ENCODE data around the gene SH3GLB2. TPM values are rescaled to one million over a fixed set of nuclear protein-coding genes. Genes with fewer than 3 reads are reported as not detected.
A peak's percentile ranks its signal among the peaks of the same experiment; 100 is the strongest.
"Not testable (repeated sequence)": the region's sequence is repeated elsewhere in the genome, so short reads cannot be mapped to it uniquely, and the experiment has no call there.

The SH3GLB2 gene
- total RNA-seq, 3 donors from 2014 or later, result 59.2 to 227 (median 150) TPM

GRCh38 chr9:129007766-129008468 lies 20.2 kb downstream of the SH3GLB2 start:
- Histone ChIP-seq H3K9me3 (no peaks in the 10 kb centered on the region), H3K36me3 (peaks cover 6% of the 10 kb centered on the region), H3K4me1 (no peaks in the 10 kb centered on the region), H3K4me3 (no peak overlapping the region), H3K27ac (peak overlapping the region in 1 of 2 donors; percentile 13), H3K27me3 (no peaks in the 10 kb centered on the region)
- intact Hi-C loops (cut with DNase I; ENCODE audit: low total_unique reads), result no loop called here
- TF ChIP-seq POLR2A (IDR thresholded peaks at IDR 0.05) (no peak), POLR2AphosphoS5 (IDR thresholded peaks at IDR 0.05) (no peak), CTCF (IDR thresholded peaks at IDR 0.05) (no peak)
- no peak for DNase-seq (ENCODE audit: low spot score in 2 of 2)

- Histone ChIP-seq H3K4me1 (no peaks in the 10 kb centered on the region), H3K27me3 (no peaks in the 10 kb centered on the region), H3K4me3 (no peak overlapping the region), H3K36me3 (peaks cover 6% of the 10 kb centered on the region), H3K9me3 (no peaks in the 10 kb centered on the region), H3K27ac (peak overlapping the region in 1 of 2 donors; percentile 13)
- TF ChIP-seq POLR2A (IDR thresholded peaks at IDR 0.05) (no peak), CTCF (IDR thresholded peaks at IDR 0.05) (no peak), POLR2AphosphoS5 (IDR thresholded peaks at IDR 0.05) (no peak)
- intact Hi-C loops (cut with DNase I; ENCODE audit: low total_unique reads), result no loop called here
- DNase-seq (ENCODE audit: low spot score in 2 of 2), result no peak
Measured at GRCh38 chr9:129007035-129007765, 20.9 kb downstream of the SH3GLB2 start.

- intact Hi-C loops (cut with DNase I; ENCODE audit: low total_unique reads), result no loop called here
Measured at GRCh38 chr9:129006328-129007034, 21.6 kb downstream of the SH3GLB2 start.

GRCh38 chr9:129005336-129005997 lies 22.7 kb downstream of the SH3GLB2 start:
- intact Hi-C loops (cut with DNase I; ENCODE audit: low total_unique reads), result no loop called here
- Histone ChIP-seq H3K27me3 (no peaks in the 10 kb centered on the region), H3K4me3 (no peak overlapping the region), H3K36me3 (peaks cover 6% of the 10 kb centered on the region), H3K4me1 (no peaks in the 10 kb centered on the region), H3K27ac (no peak overlapping the region), H3K9me3 (no peaks in the 10 kb centered on the region)
- no peak for DNase-seq (ENCODE audit: low spot score in 2 of 2)
- TF ChIP-seq POLR2A (IDR thresholded peaks at IDR 0.05) (no peak), POLR2AphosphoS5 (IDR thresholded peaks at IDR 0.05) (no peak), CTCF (IDR thresholded peaks at IDR 0.05) (no peak)

More at GRCh38 chr9:129006328-129007034, 21.6 kb downstream of the SH3GLB2 start:
- Histone ChIP-seq H3K9me3 (no peaks in the 10 kb centered on the region), H3K36me3 (peaks cover 6% of the 10 kb centered on the region), H3K27me3 (no peaks in the 10 kb centered on the region), H3K27ac (peak overlapping the region in 1 of 2 donors; percentile 13), H3K4me1 (no peaks in the 10 kb centered on the region), H3K4me3 (no peak overlapping the region)
- peak; percentile 53 to 67 for DNase-seq (ENCODE audit: low spot score in 2 of 2)
- TF ChIP-seq CTCF (IDR thresholded peaks at IDR 0.05) (peak; percentile 52 to 74 (median 67)), POLR2A (IDR thresholded peaks at IDR 0.05) (no peak)

- H3K4me1 ChIP-seq; H3K27me3 ChIP-seq; H3K9me3 ChIP-seq; H3K4me3 ChIP-seq; H3K36me3 ChIP-seq; DNase-seq (ENCODE audit: low spot score in 2 of 2); intact Hi-C loops (cut with DNase I; ENCODE audit: low total_unique reads); H3K27ac ChIP-seq: not testable (repeated sequence)
Measured at GRCh38 chr9:129004173-129004572, 24.0 kb downstream of the SH3GLB2 start.
